ENCODE measurements around the gene RPTOR. TPM values are rescaled to one million over a fixed set of nuclear protein-coding genes. Genes with fewer than 3 reads are reported as not detected.

The RPTOR gene
- total RNA-seq, 1 donor from 2014 or later, result 65.9 TPM

DNA sequence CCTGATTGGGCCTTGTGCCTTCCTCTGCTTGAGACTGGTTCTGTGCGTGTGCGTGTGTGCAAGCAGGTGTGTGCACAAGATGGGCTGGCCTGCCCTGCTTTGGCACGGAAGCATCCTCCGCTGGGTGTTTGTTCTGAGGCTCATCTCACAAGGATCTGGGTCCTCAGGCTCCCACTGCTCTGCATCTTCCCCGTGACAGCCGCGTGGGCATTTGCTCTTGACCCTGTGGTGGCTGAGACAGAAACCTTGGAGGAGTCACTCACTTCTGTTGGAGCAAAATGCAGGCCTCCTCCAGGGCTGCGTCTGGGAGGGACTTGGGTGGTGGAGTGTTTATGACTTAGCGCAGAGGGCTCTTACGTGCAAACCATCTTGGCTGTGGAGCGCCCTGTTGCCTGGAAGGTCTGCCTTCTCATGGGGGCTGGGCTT is 119.2 kb downstream of the RPTOR start:
- Mint-ChIP-seq H3K27ac (no peak overlapping the region), H3K4me3 (no peak overlapping the region), H3K27me3 (no peaks in the 10 kb centered on the region), H3K36me3 (ENCODE audit: low read depth) (peaks cover 4% of the 10 kb centered on the region), H3K9me3 (no peaks in the 10 kb centered on the region), H3K4me1 (peaks cover 56% of the 10 kb centered on the region)
- TF ChIP-seq, protein P1, sequence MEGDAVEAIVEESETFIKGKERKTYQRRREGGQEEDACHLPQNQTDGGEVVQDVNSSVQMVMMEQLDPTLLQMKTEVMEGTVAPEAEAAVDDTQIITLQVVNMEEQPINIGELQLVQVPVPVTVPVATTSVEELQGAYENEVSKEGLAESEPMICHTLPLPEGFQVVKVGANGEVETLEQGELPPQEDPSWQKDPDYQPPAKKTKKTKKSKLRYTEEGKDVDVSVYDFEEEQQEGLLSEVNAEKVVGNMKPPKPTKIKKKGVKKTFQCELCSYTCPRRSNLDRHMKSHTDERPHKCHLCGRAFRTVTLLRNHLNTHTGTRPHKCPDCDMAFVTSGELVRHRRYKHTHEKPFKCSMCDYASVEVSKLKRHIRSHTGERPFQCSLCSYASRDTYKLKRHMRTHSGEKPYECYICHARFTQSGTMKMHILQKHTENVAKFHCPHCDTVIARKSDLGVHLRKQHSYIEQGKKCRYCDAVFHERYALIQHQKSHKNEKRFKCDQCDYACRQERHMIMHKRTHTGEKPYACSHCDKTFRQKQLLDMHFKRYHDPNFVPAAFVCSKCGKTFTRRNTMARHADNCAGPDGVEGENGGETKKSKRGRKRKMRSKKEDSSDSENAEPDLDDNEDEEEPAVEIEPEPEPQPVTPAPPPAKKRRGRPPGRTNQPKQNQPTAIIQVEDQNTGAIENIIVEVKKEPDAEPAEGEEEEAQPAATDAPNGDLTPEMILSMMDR (IDR thresholded peaks at IDR 0.05), result no peak
- ATAC-seq (ENCODE audit: low read depth) (no peak), DNase-seq (no peak)
- intact Hi-C loops (cut with micrococcal nuclease), result loop anchor here (10.0 kb wide), 2 partner anchors 71 to 171 kb away; no protein-coding TSS in a partner anchor
- CTCF ChIA-PET, result no interaction called here
- POLR2A ChIA-PET, result no interaction called here

DNA sequence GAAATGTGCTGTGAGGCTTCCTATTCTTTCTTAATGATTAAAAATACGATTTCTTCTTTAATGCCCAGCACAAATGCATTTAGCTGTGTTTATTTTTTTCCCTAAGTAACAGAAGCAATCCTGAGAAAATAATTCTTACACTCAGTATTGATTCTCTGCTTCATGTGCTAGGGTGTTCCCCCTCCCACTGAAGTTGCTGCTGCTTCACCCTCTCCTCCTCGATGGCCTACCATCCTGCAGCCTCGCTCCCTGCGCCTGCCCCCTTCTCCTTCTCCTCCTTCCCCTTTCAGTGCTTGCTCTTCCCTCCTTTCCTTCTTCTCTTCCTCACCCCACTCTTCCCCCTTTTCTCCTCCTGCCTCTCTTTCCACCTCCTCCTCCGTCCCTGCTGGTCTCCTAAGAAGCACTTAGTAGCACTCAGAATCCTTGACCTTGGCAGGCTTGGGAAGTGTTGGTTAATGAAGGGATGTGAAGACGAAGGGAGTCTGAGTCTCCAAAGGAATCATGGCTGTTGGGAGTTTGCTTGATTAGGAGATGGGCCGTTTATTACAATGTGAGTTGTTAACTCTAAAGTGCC is 119.7 kb downstream of the RPTOR start:
- Mint-ChIP-seq H3K4me1 (peaks cover 53% of the 10 kb centered on the region), H3K27ac (no peak overlapping the region), H3K36me3 (ENCODE audit: low read depth) (peaks cover 4% of the 10 kb centered on the region), H3K27me3 (no peaks in the 10 kb centered on the region), H3K4me3 (no peak overlapping the region), H3K9me3 (no peaks in the 10 kb centered on the region)
- CTCF ChIA-PET, result no interaction called here
- ATAC-seq (ENCODE audit: low read depth), result no peak
- intact Hi-C loops (cut with micrococcal nuclease), result loop anchor here (10.0 kb wide), 2 partner anchors 70 to 170 kb away; no protein-coding TSS in a partner anchor
- TF ChIP-seq, protein P1 (IDR thresholded peaks at IDR 0.05), result no peak
- POLR2A ChIA-PET, result no interaction called here
- no peak for DNase-seq

DNA sequence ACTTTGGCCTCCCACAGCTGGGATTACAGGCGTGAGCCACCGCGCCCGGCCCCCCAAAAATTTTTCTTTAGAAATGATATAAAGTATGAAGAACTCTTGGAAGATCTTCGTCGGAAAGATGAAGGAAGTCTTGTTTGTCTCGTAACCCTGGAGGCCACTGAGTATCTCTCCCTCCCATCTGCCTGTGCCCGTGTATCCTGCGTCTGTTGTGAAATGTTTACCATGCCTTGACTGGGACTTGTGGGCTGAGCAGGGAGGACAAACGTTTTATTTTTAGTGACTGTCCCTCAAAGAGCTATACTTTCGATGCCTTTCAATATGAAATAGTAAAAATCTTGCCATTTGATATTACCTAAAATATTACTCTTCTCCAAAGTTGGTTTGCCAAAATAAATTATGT is 121.2 kb downstream of the RPTOR start:
- ChIA-PET POLR2A (no interaction called here), CTCF (no interaction called here)
- Mint-ChIP-seq H3K4me3 (no peak overlapping the region), H3K4me1 (peaks cover 53% of the 10 kb centered on the region), H3K27ac (no peak overlapping the region), H3K27me3 (no peaks in the 10 kb centered on the region), H3K36me3 (ENCODE audit: low read depth) (peaks cover 4% of the 10 kb centered on the region), H3K9me3 (no peaks in the 10 kb centered on the region)
- TF ChIP-seq, protein P1 (IDR thresholded peaks at IDR 0.05), result no peak
- DNase-seq, result no peak
- no peak for ATAC-seq (ENCODE audit: low read depth)
- intact Hi-C loops (cut with micrococcal nuclease), result loop anchor here (10.0 kb wide), 2 partner anchors 69 to 169 kb away; no protein-coding TSS in a partner anchor

DNA sequence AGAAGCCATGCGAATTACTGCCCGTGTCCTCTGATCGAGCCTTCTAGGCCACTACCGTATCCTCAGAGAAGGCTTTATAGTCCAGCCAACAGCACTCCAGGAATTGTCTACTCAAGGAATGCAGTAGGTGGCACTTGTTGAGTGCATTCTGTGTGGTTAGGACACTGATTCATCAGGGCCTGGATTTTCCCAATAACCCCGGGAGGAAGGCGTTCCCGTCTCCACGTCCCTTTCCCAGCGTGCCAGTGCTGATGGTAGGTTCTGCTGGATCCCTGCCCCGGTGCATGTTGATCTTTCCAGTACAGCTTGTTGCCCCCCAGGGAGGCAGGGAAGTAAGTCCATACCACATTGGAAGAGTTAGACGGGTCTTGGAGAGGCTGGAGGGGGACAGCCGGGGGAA is 122.2 kb downstream of the RPTOR start:
- Mint-ChIP-seq H3K27ac (no peak overlapping the region), H3K9me3 (no peaks in the 10 kb centered on the region), H3K36me3 (ENCODE audit: low read depth) (peaks cover 4% of the 10 kb centered on the region), H3K27me3 (no peaks in the 10 kb centered on the region), H3K4me1 (peaks cover 50% of the 10 kb centered on the region), H3K4me3 (no peak overlapping the region)
- DNase-seq, result no peak
- TF ChIP-seq, protein P1 (IDR thresholded peaks at IDR 0.05), result no peak
- no peak for ATAC-seq (ENCODE audit: low read depth)
- intact Hi-C loops (cut with micrococcal nuclease), result loop anchor here (10.0 kb wide), 2 partner anchors 68 to 168 kb away; no protein-coding TSS in a partner anchor
- CTCF ChIA-PET, result no interaction called here
- POLR2A ChIA-PET, result interaction anchor here (0.5 kb wide), 1 partner anchor 535 kb away, joined by 5 read pairs; no protein-coding TSS in a partner anchor

DNA sequence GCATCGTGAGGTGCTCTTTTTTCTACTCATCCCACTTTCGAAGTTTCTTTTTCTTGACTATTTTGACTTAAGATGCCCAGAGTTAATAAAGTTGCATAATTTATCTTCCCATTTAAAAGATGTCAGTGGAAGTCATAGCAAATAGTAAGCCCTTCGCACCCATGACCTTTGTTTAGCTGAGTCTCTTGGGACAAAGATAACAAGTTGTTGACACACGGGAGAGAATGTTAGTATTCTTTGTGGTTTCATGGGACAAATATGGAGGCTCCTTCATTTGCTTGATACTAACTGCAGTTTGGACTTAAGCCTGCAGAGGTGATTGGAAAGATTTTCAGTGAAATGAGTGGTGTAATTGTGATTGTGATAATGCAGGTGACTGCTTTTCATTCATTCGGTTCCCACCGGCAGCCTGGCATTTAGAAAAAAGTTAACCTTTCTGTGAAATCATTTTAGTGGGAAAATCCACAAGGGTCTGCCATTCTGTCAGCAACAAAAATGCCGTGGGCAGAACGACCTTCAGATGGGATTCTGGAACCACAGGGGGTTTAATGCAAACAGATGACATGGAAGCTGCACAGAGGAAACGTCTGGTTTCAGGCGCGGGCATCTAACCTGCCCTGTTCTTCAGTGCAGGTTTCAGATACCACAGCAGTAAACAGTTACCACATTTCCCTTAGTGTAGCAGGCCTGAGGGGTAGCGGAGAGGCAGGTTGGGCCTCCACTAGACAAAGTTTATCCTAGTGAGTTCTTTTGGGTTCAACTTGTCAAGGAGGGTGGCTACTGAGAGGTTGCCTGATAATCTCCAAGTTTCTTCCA is 123.0 kb downstream of the RPTOR start:
- H3K27me3 Mint-ChIP-seq, result no peaks in the 10 kb centered on the region
- ChIA-PET CTCF (no interaction called here), POLR2A (no interaction called here)
- H3K9me3 Mint-ChIP-seq, result no peaks in the 10 kb centered on the region
- TF ChIP-seq, protein P1 (IDR thresholded peaks at IDR 0.05), result no peak
- no peak for ATAC-seq (ENCODE audit: low read depth)
- H3K36me3 Mint-ChIP-seq (ENCODE audit: low read depth), result peaks cover 4% of the 10 kb centered on the region
- no peak overlapping the region for H3K4me3 Mint-ChIP-seq
- DNase-seq, result no peak
- H3K27ac Mint-ChIP-seq, result no peak overlapping the region
- peaks cover 46% of the 10 kb centered on the region for H3K4me1 Mint-ChIP-seq
- intact Hi-C loops (cut with micrococcal nuclease), result loop anchor here (10.0 kb wide), 2 partner anchors 67 to 167 kb away; no protein-coding TSS in a partner anchor
